Effector memory CD8-positive, alpha-beta T cell (primary cell): ENCODE data around the gene BAIAP2L1.

ENCODE experiments used
- ATAC-seq: fragments of 150-1000 bp; cut with Tn5 transposase; replicated peaks from 2 replicates; pipeline ENCODE4 v1.10.0; 2021; ENCODE audit warnings: mild to moderate bottlenecking, moderate library complexity
- DNase-seq, 3 experiments: peaks; one replicate each; pipeline ENCODE4 v3.0.0; 2021
- H3K27ac Mint-ChIP-seq, 2 donors: one replicate each; pipeline ENCODE4 v1.8.0; 2022; ENCODE audit warnings: mild to moderate bottlenecking in 2 of 2, mixed read lengths in 2 of 2, moderate library complexity in 2 of 2
- H3K27me3 Mint-ChIP-seq, 2 donors: one replicate each; pipeline ENCODE4 v1.8.0; 2022; ENCODE audit warnings: mixed read lengths in 2 of 2
- H3K36me3 Mint-ChIP-seq: one replicate; pipeline ENCODE4 v1.8.0; 2022; ENCODE audit warnings: mild to moderate bottlenecking, moderate library complexity, mixed read lengths; ENCODE audit not compliant: insufficient read depth
- H3K4me1 Mint-ChIP-seq, 2 donors: one replicate each; pipeline ENCODE4 v1.8.0; 2022; ENCODE audit warnings: low read depth in 2 of 2, mixed read lengths in 2 of 2
- H3K4me3 Mint-ChIP-seq, 2 donors: one replicate each; pipeline ENCODE4 v1.8.0; 2022; ENCODE audit warnings: mild to moderate bottlenecking in 2 of 2, mixed read lengths in 2 of 2, moderate library complexity in 2 of 2
- H3K9me3 Mint-ChIP-seq, 2 donors: one replicate each; pipeline ENCODE4 v1.8.0; 2022; ENCODE audit warnings: mixed read lengths in 2 of 2

BAIAP2L1 gene

GRCh38 chr7:98338441-98338840 is 62.4 kb downstream of the BAIAP2L1 start:
- ATAC-seq: no peak
- Mint-ChIP-seq H3K9me3 (no peaks in the 10 kb centered on the region), H3K27ac (no peak overlapping the region), H3K4me3 (no peak overlapping the region), H3K36me3 (peaks cover 7% of the 10 kb centered on the region), H3K4me1 (no peaks in the 10 kb centered on the region), H3K27me3 (peaks cover 0 to 11% of the 10 kb centered on the region in 2 donors)
- no peak for DNase-seq

- H3K4me1 Mint-ChIP-seq: no peaks in the 10 kb centered on the region
- no peak overlapping the region for H3K4me3 Mint-ChIP-seq
- H3K9me3 Mint-ChIP-seq: no peaks in the 10 kb centered on the region
- H3K27ac Mint-ChIP-seq: no peak overlapping the region
- peaks cover 0 to 18% of the 10 kb centered on the region in 2 donors for H3K27me3 Mint-ChIP-seq
- H3K36me3 Mint-ChIP-seq: peaks cover 4% of the 10 kb centered on the region
- DNase-seq (no peak), ATAC-seq (no peak)
Observed at GRCh38 chr7:98335411-98335977, 65.4 kb downstream of the BAIAP2L1 start.

GRCh38 chr7:98334081-98334480 is 66.8 kb downstream of the BAIAP2L1 start:
- no peak overlapping the region for H3K27ac Mint-ChIP-seq

GRCh38 chr7:98330926-98331529 is 69.9 kb downstream of the BAIAP2L1 start:
- Mint-ChIP-seq H3K9me3 (no peaks in the 10 kb centered on the region), H3K27me3 (peaks cover 8 to 49% of the 10 kb centered on the region in 2 donors), H3K4me3 (no peak overlapping the region), H3K36me3 (no peaks in the 10 kb centered on the region), H3K4me1 (no peaks in the 10 kb centered on the region), H3K27ac (no peak overlapping the region)
- DNase-seq (no peak), ATAC-seq (no peak)

More at GRCh38 chr7:98334081-98334480, 66.8 kb downstream of the BAIAP2L1 start:
- no peaks in the 10 kb centered on the region for H3K4me1 Mint-ChIP-seq
- H3K9me3 Mint-ChIP-seq: no peaks in the 10 kb centered on the region
- DNase-seq (no peak), ATAC-seq (no peak)
- H3K36me3 Mint-ChIP-seq: peaks cover 4% of the 10 kb centered on the region
- H3K4me3 Mint-ChIP-seq: no peak overlapping the region
- peaks cover 0 to 28% of the 10 kb centered on the region in 2 donors for H3K27me3 Mint-ChIP-seq

- no peak for ATAC-seq
- DNase-seq: no peak
Observed at GRCh38 chr7:98329791-98330373, 71.0 kb downstream of the BAIAP2L1 start.

GRCh38 chr7:98329100-98329790 is 71.6 kb downstream of the BAIAP2L1 start:
- DNase-seq (no peak), ATAC-seq (no peak)
- peaks cover 8 to 39% of the 10 kb centered on the region in 2 donors for H3K27me3 Mint-ChIP-seq
- no peaks in the 10 kb centered on the region for H3K9me3 Mint-ChIP-seq
- H3K36me3 Mint-ChIP-seq: no peaks in the 10 kb centered on the region
- H3K4me1 Mint-ChIP-seq: no peaks in the 10 kb centered on the region
- no peak overlapping the region for H3K4me3 Mint-ChIP-seq
- H3K27ac Mint-ChIP-seq: no peak overlapping the region

More at GRCh38 chr7:98329791-98330373, 71.0 kb downstream of the BAIAP2L1 start:
- H3K4me3 Mint-ChIP-seq: no peak overlapping the region
- H3K9me3 Mint-ChIP-seq: no peaks in the 10 kb centered on the region
- H3K27ac Mint-ChIP-seq: no peak overlapping the region
- H3K4me1 Mint-ChIP-seq: no peaks in the 10 kb centered on the region
- peaks cover 8 to 40% of the 10 kb centered on the region in 2 donors for H3K27me3 Mint-ChIP-seq
- H3K36me3 Mint-ChIP-seq: no peaks in the 10 kb centered on the region

GRCh38 chr7:98324782-98325181 is 76.1 kb downstream of the BAIAP2L1 start:
- Mint-ChIP-seq H3K4me3 (no peak overlapping the region), H3K9me3 (no peaks in the 10 kb centered on the region), H3K4me1 (no peaks in the 10 kb centered on the region), H3K27ac (no peak overlapping the region), H3K36me3 (no peaks in the 10 kb centered on the region), H3K27me3 (peaks cover 32 to 55% of the 10 kb centered on the region in 2 donors)
- no peak for DNase-seq
- no peak for ATAC-seq

GRCh38 chr7:98323597-98324322 is 77.1 kb downstream of the BAIAP2L1 start:
- peaks cover 32 to 44% of the 10 kb centered on the region in 2 donors for H3K27me3 Mint-ChIP-seq
- no peaks in the 10 kb centered on the region for H3K36me3 Mint-ChIP-seq
- no peak overlapping the region for H3K27ac Mint-ChIP-seq
- no peak for ATAC-seq
- no peaks in the 10 kb centered on the region for H3K9me3 Mint-ChIP-seq
- no peak overlapping the region for H3K4me3 Mint-ChIP-seq
- H3K4me1 Mint-ChIP-seq: no peaks in the 10 kb centered on the region
- no peak for DNase-seq

- Mint-ChIP-seq H3K36me3 (no peaks in the 10 kb centered on the region), H3K27me3 (peaks cover 40 to 46% of the 10 kb centered on the region in 2 donors), H3K27ac (no peak overlapping the region), H3K9me3 (peaks cover 0 to 4% of the 10 kb centered on the region in 2 donors), H3K4me1 (peaks cover 0 to 4% of the 10 kb centered on the region in 2 donors), H3K4me3 (no peak overlapping the region)
- ATAC-seq (no peak), DNase-seq (no peak)
Observed at GRCh38 chr7:98322331-98323270, 78.3 kb downstream of the BAIAP2L1 start.

- DNase-seq: no peak
- peaks cover 0 to 4% of the 10 kb centered on the region in 2 donors for H3K9me3 Mint-ChIP-seq
Observed at GRCh38 chr7:98321301-98321700, 79.6 kb downstream of the BAIAP2L1 start.

GRCh38 chr7:98319176-98319575 is 81.7 kb downstream of the BAIAP2L1 start:
- ATAC-seq (no peak), DNase-seq (no peak)
- Mint-ChIP-seq H3K27ac (no peak overlapping the region), H3K9me3 (peaks cover 0 to 4% of the 10 kb centered on the region in 2 donors), H3K4me1 (peaks cover 0 to 4% of the 10 kb centered on the region in 2 donors), H3K27me3 (peaks cover 37 to 38% of the 10 kb centered on the region in 2 donors), H3K36me3 (no peaks in the 10 kb centered on the region), H3K4me3 (no peak overlapping the region)

More at GRCh38 chr7:98321301-98321700, 79.6 kb downstream of the BAIAP2L1 start:
- Mint-ChIP-seq H3K27me3 (peaks cover 38 to 41% of the 10 kb centered on the region in 2 donors), H3K36me3 (no peaks in the 10 kb centered on the region), H3K27ac (no peak overlapping the region), H3K4me1 (peaks cover 0 to 4% of the 10 kb centered on the region in 2 donors), H3K4me3 (no peak overlapping the region)
- ATAC-seq: no peak

GRCh38 chr7:98317366-98318040 is 83.4 kb downstream of the BAIAP2L1 start:
- Mint-ChIP-seq H3K36me3 (no peaks in the 10 kb centered on the region), H3K27ac (no peak overlapping the region), H3K4me1 (peaks cover 0 to 4% of the 10 kb centered on the region in 2 donors), H3K9me3 (peaks cover 0 to 4% of the 10 kb centered on the region in 2 donors), H3K27me3 (peaks cover 23% of the 10 kb centered on the region in 2 donors), H3K4me3 (no peak overlapping the region)
- no peak for DNase-seq
- no peak for ATAC-seq
